NCI-H460 (cell line): Measurements from ENCODE around the gene CFAP53. TPM values are rescaled to one million over a fixed set of nuclear protein-coding genes. Genes with fewer than 3 reads are reported as not detected.
"Not testable (repeated sequence)": the region's sequence is repeated elsewhere in the genome, so short reads cannot be mapped to it uniquely, and the experiment has no call there.

Source experiments
- DNase-seq: peaks from one replicate; pipeline ENCODE4 v3.0.0-alpha.2; 2016; ENCODE audit warnings: low read depth; ENCODE audit errors: extremely low read depth
- total RNA-seq: library from RNA; depleted of rRNA; stranded (reverse); fragments of >200 nt; shearing (Covaris generic); gene quantifications from 2 replicates; pipeline ENCODE4 v1.2.3, GENCODE V29; 2014

CFAP53 gene
- total RNA-seq, 1 experiment from 2014 or later, result 0.35 TPM

GRCh38 chr18:50274044-50274442, 7.7 kb upstream of the CFAP53 start:
- no peak for DNase-seq

- DNase-seq, result no peak
Measured at GRCh38 chr18:50273203-50274043, 7.1 kb upstream of the CFAP53 start.

GRCh38 chr18:50272568-50272967, 6.3 kb upstream of the CFAP53 start:
- no peak for DNase-seq

GRCh38 chr18:50268022-50268747, 1.9 kb upstream of the CFAP53 start:
- DNase-seq, result peak; percentile 12

GRCh38 chr18:50262977-50263376, 3.3 kb downstream of the CFAP53 start:
- no peak for DNase-seq

GRCh38 chr18:50250935-50251334, 15.4 kb downstream of the CFAP53 start:
- DNase-seq, result no peak

- DNase-seq, result no peak
Measured at GRCh38 chr18:50249576-50249975, 16.7 kb downstream of the CFAP53 start.

- no peak for DNase-seq
Measured at GRCh38 chr18:50247561-50247960, 18.7 kb downstream of the CFAP53 start.

- not testable (repeated sequence) for DNase-seq
Measured at GRCh38 chr18:50241768-50242167, 24.5 kb downstream of the CFAP53 start.

- DNase-seq, result no peak
Measured at GRCh38 chr18:50240080-50240563, 26.2 kb downstream of the CFAP53 start.

- DNase-seq, result no peak
Measured at GRCh38 chr18:50232419-50232818, 33.9 kb downstream of the CFAP53 start.

- DNase-seq, result no peak
Measured at GRCh38 chr18:50231621-50232020, 34.7 kb downstream of the CFAP53 start.

GRCh38 chr18:50220249-50220648, 46.0 kb downstream of the CFAP53 start:
- not testable (repeated sequence) for DNase-seq

GRCh38 chr18:50218432-50219197, 47.7 kb downstream of the CFAP53 start:
- DNase-seq, result peak; percentile 35

- DNase-seq, result no peak
Measured at GRCh38 chr18:50209311-50209710, 57.0 kb downstream of the CFAP53 start.

GRCh38 chr18:50207722-50208121, 58.6 kb downstream of the CFAP53 start:
- DNase-seq, result no peak

- peak; percentile 38 for DNase-seq
Measured at GRCh38 chr18:50203801-50204604, 62.3 kb downstream of the CFAP53 start.

- no peak for DNase-seq
Measured at GRCh38 chr18:50201476-50202018, 64.7 kb downstream of the CFAP53 start.

GRCh38 chr18:50199921-50200320, 66.4 kb downstream of the CFAP53 start:
- no peak for DNase-seq

GRCh38 chr18:50199346-50199855, 66.9 kb downstream of the CFAP53 start:
- no peak for DNase-seq
